ENCODE data around the gene SSH2. TPM values are rescaled to one million over a fixed set of nuclear protein-coding genes. Genes with fewer than 3 reads are reported as not detected.

Gene SSH2
- polyA plus RNA-seq, 1 donor from 2014 or later = 16.6 TPM

- no peak for TF ChIP-seq EP300 (conservative IDR thresholded peaks at IDR 0.05; ENCODE audit: poor library complexity, severe bottlenecking)
- TF ChIP-seq MXI1 (conservative IDR thresholded peaks at IDR 0.05; ENCODE audit: poor library complexity, severe bottlenecking) = no peak
- TF ChIP-seq TAF1 (IDR thresholded peaks at IDR 0.05; ENCODE audit: low read depth) = no peak
- TF ChIP-seq SMC3 (conservative IDR thresholded peaks at IDR 0.05; ENCODE audit: poor library complexity) = no peak
- TF ChIP-seq REST (IDR thresholded peaks at IDR 0.05; ENCODE audit: borderline replicate concordance) = no peak
- no peak for TF ChIP-seq POLR2AphosphoS5 (IDR thresholded peaks at IDR 0.05)
- no peak for TF ChIP-seq EZH2 (IDR thresholded peaks at IDR 0.05; ENCODE audit: borderline replicate concordance, insufficient read depth, low read length, poor library complexity, severe bottlenecking)
- TF ChIP-seq RAD21 (conservative IDR thresholded peaks at IDR 0.05) = no peak
- no peak for TF ChIP-seq CTCF (IDR thresholded peaks at IDR 0.05; ENCODE audit: poor library complexity, severe bottlenecking)
- H3K9me2 ChIP-seq (ENCODE audit: insufficient read depth, low read length) = no peaks in the 10 kb centered on the region
- H3K9me3 ChIP-seq (ENCODE audit: low read length) = peaks cover 8% of the 10 kb centered on the region
- H3K9ac ChIP-seq (ENCODE audit: low read length) = no peak overlapping the region
- H2AFZ ChIP-seq (ENCODE audit: low read depth, low read length) = no peak overlapping the region
- peaks cover 4% of the 10 kb centered on the region for H4K20me1 ChIP-seq (ENCODE audit: insufficient read depth)
- no peak overlapping the region for H3K27ac ChIP-seq (ENCODE audit: low read length)
- H3F3A ChIP-seq (ENCODE audit: insufficient read depth, low read length, poor library complexity, severe bottlenecking) = no peaks in the 10 kb centered on the region
- H3K79me2 ChIP-seq (replicated peaks; ENCODE audit: insufficient read depth, low read length) = peaks cover 63% of the 10 kb centered on the region
- H3K36me3 ChIP-seq (ENCODE audit: insufficient read depth, low read length) = peaks cover 4% of the 10 kb centered on the region
- H3K4me2 ChIP-seq (ENCODE audit: low read length) = no peak overlapping the region
- H3K4me3 ChIP-seq (ENCODE audit: low read length) = no peak overlapping the region
- H3K27me3 ChIP-seq (ENCODE audit: insufficient read depth, low read depth, low read length) = no peaks in the 10 kb centered on the region
Measured at GRCh38 chr17:29906969-29907368, 23.1 kb downstream of the SSH2 start.

GRCh38 chr17:29905879-29906167 lies 24.2 kb downstream of the SSH2 start:
- H3K36me3 ChIP-seq (ENCODE audit: insufficient read depth, low read length) = peaks cover 4% of the 10 kb centered on the region
- no peak overlapping the region for H3K9ac ChIP-seq (ENCODE audit: low read length)
- no peak overlapping the region for H3K4me3 ChIP-seq (ENCODE audit: low read length)
- H3K27me3 ChIP-seq (ENCODE audit: insufficient read depth, low read depth, low read length) = no peaks in the 10 kb centered on the region
- peaks cover 63% of the 10 kb centered on the region for H3K79me2 ChIP-seq (replicated peaks; ENCODE audit: insufficient read depth, low read length)
- no peaks in the 10 kb centered on the region for H3F3A ChIP-seq (ENCODE audit: insufficient read depth, low read length, poor library complexity, severe bottlenecking)
- peaks cover 8% of the 10 kb centered on the region for H3K9me3 ChIP-seq (ENCODE audit: low read length)
- no peaks in the 10 kb centered on the region for H3K9me2 ChIP-seq (ENCODE audit: insufficient read depth, low read length)
- TF ChIP-seq MXI1 (conservative IDR thresholded peaks at IDR 0.05; ENCODE audit: poor library complexity, severe bottlenecking) (no peak), RAD21 (conservative IDR thresholded peaks at IDR 0.05) (no peak), SMC3 (conservative IDR thresholded peaks at IDR 0.05; ENCODE audit: poor library complexity) (no peak), CTCF (IDR thresholded peaks at IDR 0.05; ENCODE audit: poor library complexity, severe bottlenecking) (no peak), EZH2 (IDR thresholded peaks at IDR 0.05; ENCODE audit: borderline replicate concordance, insufficient read depth, low read length, poor library complexity, severe bottlenecking) (no peak), EP300 (conservative IDR thresholded peaks at IDR 0.05; ENCODE audit: poor library complexity, severe bottlenecking) (no peak), REST (IDR thresholded peaks at IDR 0.05; ENCODE audit: borderline replicate concordance) (no peak), TAF1 (IDR thresholded peaks at IDR 0.05; ENCODE audit: low read depth) (no peak), POLR2AphosphoS5 (IDR thresholded peaks at IDR 0.05) (no peak)
- H3K4me2 ChIP-seq (ENCODE audit: low read length) = no peak overlapping the region
- H4K20me1 ChIP-seq (ENCODE audit: insufficient read depth) = peaks cover 4% of the 10 kb centered on the region
- H3K27ac ChIP-seq (ENCODE audit: low read length) = no peak overlapping the region
- H2AFZ ChIP-seq (ENCODE audit: low read depth, low read length) = no peak overlapping the region

Measured in neural cell (in vitro differentiated cells).